K562 (cell line): ENCODE data around the gene ANKZF1. TPM values are rescaled to one million over a fixed set of nuclear protein-coding genes. Genes with fewer than 3 reads are reported as not detected.

ENCODE experiments used
- ATF7 ChIP-seq: fragments of 450-650 bp; IDR thresholded peaks from 2 replicates; pipeline ENCODE4 v1.7.1; 2014; ENCODE audit warnings: mild to moderate bottlenecking, moderate library complexity
- CREB1 ChIP-seq, 2 experiments: sonication (generic) in 1 of 2; formaldehyde crosslinking in 1 of 2; IDR thresholded peaks; 2 replicates each; pipeline versions ENCODE4 v1.6.1 to v1.8.0; 2012 to 2022; ENCODE audit warnings: inconsistent platforms in 1 of 2, mild to moderate bottlenecking in 1 of 2, missing genetic modification reagents in 1 of 2, moderate library complexity in 1 of 2
- CXXC5 ChIP-seq: fragments of 250-450 bp; sonication (Bioruptor Pico); IDR thresholded peaks from 2 replicates; pipeline ENCODE4 v1.8.0; 2022; ENCODE audit warnings: inconsistent platforms, mild to moderate bottlenecking, moderate library complexity
- E2F6 ChIP-seq, 2 experiments: IDR thresholded peaks; 2 replicates each; pipeline ENCODE4 v1.6.1; 2011; ENCODE audit warnings: borderline replicate concordance in 1 of 2, control low read depth in 1 of 2, low read depth in 1 of 2, low read length in 1 of 2, mild to moderate bottlenecking in 1 of 2, mixed read lengths in 1 of 2, moderate library complexity in 1 of 2; ENCODE audit not compliant: insufficient read depth in 1 of 2, insufficient read length in 1 of 2, poor library complexity in 1 of 2, severe bottlenecking in 1 of 2; ENCODE audit errors: extremely low read depth in 1 of 2
- ELF1 ChIP-seq: fragments of 200-800 bp; sonication (Bioruptor generic); IDR thresholded peaks from 2 replicates; pipeline ENCODE4 v1.6.1; 2016; ENCODE audit warnings: missing genetic modification characterization, missing compliant biosample characterization
- ETV1 ChIP-seq: fragments of 450-650 bp; conservative IDR thresholded peaks from 2 replicates; pipeline ENCODE4 v1.6.1; 2016; ENCODE audit warnings: missing genetic modification characterization, control low read depth, low read depth, missing compliant biosample characterization
- FOXM1 ChIP-seq, 2 experiments: fragments of 450-650 bp in 1 of 2; sonication (generic) in 1 of 2; formaldehyde crosslinking in 1 of 2; IDR thresholded peaks; 2 replicates each; pipeline versions ENCODE4 v1.6.1 to v1.9.0; 2017 to 2022; ENCODE audit warnings: low read depth in 2 of 2, mild to moderate bottlenecking in 2 of 2, missing genetic modification reagents in 1 of 2, moderate library complexity in 1 of 2
- JUND ChIP-seq, 2 experiments: IDR thresholded peaks; 2 replicates in 1 of 2; 3 replicates in 1 of 2; pipeline ENCODE4 v1.6.1; 2011; ENCODE audit warnings: borderline replicate concordance in 2 of 2, low read depth in 2 of 2, low read length in 2 of 2, improper control_type of control experiment in 1 of 2, missing biosample characterization in 1 of 2, missing genetic modification characterization in 1 of 2, missing genetic modification reagents in 1 of 2
- KLF16 ChIP-seq: IDR thresholded peaks from 2 replicates; pipeline ENCODE4 v1.6.1; 2016; ENCODE audit warnings: antibody characterized with exemption
- MLLT1 ChIP-seq, 2 experiments: fragments of 450-650 bp; IDR thresholded peaks; 2 replicates each; pipeline ENCODE4 v1.6.1; 2016
- MTA1 ChIP-seq: fragments of 450-650 bp; IDR thresholded peaks from 2 replicates; pipeline ENCODE4 v1.6.1; 2017; ENCODE audit warnings: borderline replicate concordance
- NEUROD1 ChIP-seq: fragments of 150-350 bp; IDR thresholded peaks from 2 replicates; pipeline ENCODE4 v1.6.1; 2014; ENCODE audit warnings: borderline replicate concordance, low read length, low read depth; ENCODE audit not compliant: partially characterized antibody
- RFX7 ChIP-seq: fragments of 250-450 bp; sonication (Bioruptor Pico); IDR thresholded peaks from 2 replicates; pipeline ENCODE4 v1.5.1; 2021; ENCODE audit warnings: mild to moderate bottlenecking
- SLC30A9 ChIP-seq: fragments of 250-450 bp; sonication (Bioruptor Pico); IDR thresholded peaks from 2 replicates; pipeline ENCODE4 v1.8.0; 2022; ENCODE audit warnings: mild to moderate bottlenecking, moderate library complexity
- SMARCE1 ChIP-seq: fragments of 450-650 bp; IDR thresholded peaks from 2 replicates; pipeline ENCODE4 v1.7.1; 2016; ENCODE audit warnings: mild to moderate bottlenecking
- ZBTB49 ChIP-seq: sonication (generic); formaldehyde crosslinking; IDR thresholded peaks from 2 replicates; pipeline ENCODE4 v1.8.0; 2022; ENCODE audit warnings: missing genetic modification reagents, mild to moderate bottlenecking, borderline replicate concordance
- ZNF217 ChIP-seq: sonication (generic); formaldehyde crosslinking; IDR thresholded peaks from 2 replicates; pipeline ENCODE4 v1.8.0; 2022; ENCODE audit warnings: mild to moderate bottlenecking, missing genetic modification reagents
- ZNF445 ChIP-seq: fragments of 250-450 bp; sonication (Bioruptor Pico); IDR thresholded peaks from 2 replicates; pipeline ENCODE4 v1.4.0; 2020; ENCODE audit warnings: low read depth, mild to moderate bottlenecking, moderate library complexity
- ZNF518B ChIP-seq: fragments of 250-450 bp; sonication (Bioruptor Pico); IDR thresholded peaks from 2 replicates; pipeline ENCODE4 v1.5.0; 2021; ENCODE audit warnings: mild to moderate bottlenecking, moderate library complexity
- polyA plus RNA-seq, 8 experiments: library from polyadenylated mRNA; depleted of rRNA in 4 of 8; stranded (reverse) in 5 of 8; unstranded in 3 of 8; fragments of >200 nt; fragmentation: Nextera tagmentation in 2 of 8; fragmentation: Illumina TruSeq in 1 of 8; extraction: Ambion mirVana in 2 of 8; extraction: Trizol in 1 of 8; gene quantifications; 2 replicates each; pipeline versions ENCODE4 v1.2.1 to v1.2.3, GENCODE V29; 2011 to 2014; ENCODE audit warnings: inconsistent platforms in 1 of 8, missing spikeins in 1 of 8
- total RNA-seq, 7 experiments: library from RNA; depleted of rRNA in 6 of 7; stranded (reverse); fragments of >200 nt in 6 of 7; fragmentation: Illumina TruSeq in 2 of 7; extraction: Trizol in 2 of 7; gene quantifications; 2 replicates each; pipeline versions ENCODE4 v1.2.1 to v1.2.3, GENCODE V29; 2011 to 2021; ENCODE audit warnings: low replicate concordance in 1 of 7

Gene ANKZF1
- total and polyA plus RNA-seq, 9 of the 15 experiments (the other 6 are each of a cell fraction or from before 2014, with no cell fraction given) = 3.1 to 60.6 (median 31.0) TPM

- TF ChIP-seq ZNF518B (CRISPR knock-in tag) (no peak), JUND (IDR thresholded peaks at IDR 0.05; ENCODE audit: borderline replicate concordance, low read depth, low read length) (no peak), JUND (tag; IDR thresholded peaks at IDR 0.05; ENCODE audit: borderline replicate concordance, low read depth, low read length) (no peak), NEUROD1 (no peak), ZNF217 (no peak), RFX7 (0 out of 2 replicates have a peak, but pooled peaks have one; percentile 28), MTA1 (no peak), SMARCE1 (no peak), CREB1 (IDR thresholded peaks at IDR 0.05) (no peak; the same call in 1 of the 2 replicates), CREB1 (CRISPR knock-in tag; IDR thresholded peaks at IDR 0.05) (peak; percentile 22; the same call in 1 of the 2 replicates), ZBTB49 (CRISPR knock-in tag) (no peak), KLF16 (no peak), ETV1 (tag) (no peak), E2F6 (IDR thresholded peaks at IDR 0.05; ENCODE audit: borderline replicate concordance in 1 of 2, extremely low read depth in 1 of 2, insufficient read depth in 1 of 2, insufficient read length in 1 of 2, low read depth in 1 of 2, low read length in 1 of 2, poor library complexity in 1 of 2, severe bottlenecking in 1 of 2) (no peak), FOXM1 (IDR thresholded peaks at IDR 0.05; ENCODE audit: low read depth) (no peak), FOXM1 (CRISPR knock-in tag; IDR thresholded peaks at IDR 0.05; ENCODE audit: low read depth) (no peak), SLC30A9 (CRISPR knock-in tag) (no peak), MLLT1 (IDR thresholded peaks at IDR 0.05) (no peak), CXXC5 (CRISPR knock-in tag) (no peak), ZNF445 (CRISPR knock-in tag) (no peak), ELF1 (no peak), ATF7 (no peak)
Observed at GRCh38 chr2:219218217-219218731, 11.3 kb upstream of the ANKZF1 start (continued).
